HG02885 (cell line): ENCODE measurements around the gene GBX1.

Source experiments
- ATAC-seq: cut with Tn5 transposase; IDR thresholded peaks from one replicate; pipeline ENCODE4 v1.9.1; 2021; ENCODE audit warnings: mild to moderate bottlenecking; ENCODE audit not compliant: unreplicated experiment, poor library complexity

The GBX1 gene

DNA sequence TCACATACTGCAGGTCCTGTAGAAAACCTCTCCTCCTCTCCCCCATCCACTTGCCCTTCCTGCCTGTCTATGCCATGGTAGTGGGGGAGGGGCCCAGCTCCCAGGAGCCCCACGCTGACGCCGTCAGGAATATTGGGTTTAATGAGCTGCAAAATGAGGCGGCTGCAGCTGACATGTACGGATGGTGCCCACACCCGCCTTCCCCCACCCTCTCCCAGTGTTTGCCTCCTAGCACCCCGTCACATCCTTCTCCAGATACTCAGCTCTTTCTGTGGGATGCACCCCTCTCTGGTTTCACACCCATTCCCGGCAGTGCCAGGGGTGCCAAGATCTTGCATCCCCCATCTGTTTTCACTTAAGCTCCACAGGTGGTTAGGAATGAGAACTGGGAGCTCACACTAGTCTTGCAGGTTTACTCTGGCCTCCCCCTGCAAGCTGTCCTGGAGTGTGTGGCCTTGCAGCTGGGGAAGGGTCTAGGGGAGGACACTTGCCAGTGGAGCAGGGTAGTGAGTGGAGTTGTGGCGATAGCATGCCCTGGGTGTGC, 26.1 kb downstream of the GBX1 start:
- no peak for ATAC-seq

GRCh38 chr7:151140826-151141225, 26.7 kb downstream of the GBX1 start:
- ATAC-seq, result no peak

GRCh38 chr7:151139791-151140190, 27.7 kb downstream of the GBX1 start:
- ATAC-seq, result no peak

DNA sequence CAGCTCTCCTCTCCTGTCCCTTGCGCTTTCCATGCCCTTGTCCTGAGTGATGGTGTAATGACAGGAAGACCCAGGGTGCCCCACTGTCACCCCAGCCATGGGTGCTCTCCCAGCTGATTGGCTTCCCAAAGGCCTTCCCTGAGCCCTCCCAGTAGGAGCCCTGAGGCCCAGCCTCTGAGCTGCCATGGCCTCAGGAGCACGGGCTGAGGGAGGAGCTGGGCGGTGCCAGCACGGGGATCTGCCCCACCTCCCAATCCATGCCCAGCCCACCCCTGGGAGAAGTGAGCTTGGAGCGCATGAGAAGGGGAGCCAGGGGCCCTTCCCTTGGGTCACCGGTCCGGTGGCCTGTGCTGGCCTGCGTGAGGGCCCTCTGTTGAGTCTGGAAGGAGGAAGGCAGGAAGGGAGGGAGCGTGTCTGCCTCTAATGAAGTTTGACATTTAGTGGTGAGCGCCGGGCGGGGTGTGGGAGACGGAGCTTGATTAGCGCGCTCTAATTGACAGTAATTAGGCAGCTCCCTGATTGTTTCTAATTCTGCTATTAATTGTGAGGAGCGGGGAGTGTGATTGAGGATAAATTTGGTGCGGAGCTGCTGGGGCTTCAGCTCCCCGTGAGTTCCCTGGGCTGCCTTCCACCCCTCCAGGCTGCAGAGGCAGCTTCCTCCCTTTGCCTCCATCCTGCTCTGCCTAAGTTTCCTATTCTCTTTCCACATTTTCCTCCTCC, 28.3 kb downstream of the GBX1 start:
- no peak for ATAC-seq

DNA sequence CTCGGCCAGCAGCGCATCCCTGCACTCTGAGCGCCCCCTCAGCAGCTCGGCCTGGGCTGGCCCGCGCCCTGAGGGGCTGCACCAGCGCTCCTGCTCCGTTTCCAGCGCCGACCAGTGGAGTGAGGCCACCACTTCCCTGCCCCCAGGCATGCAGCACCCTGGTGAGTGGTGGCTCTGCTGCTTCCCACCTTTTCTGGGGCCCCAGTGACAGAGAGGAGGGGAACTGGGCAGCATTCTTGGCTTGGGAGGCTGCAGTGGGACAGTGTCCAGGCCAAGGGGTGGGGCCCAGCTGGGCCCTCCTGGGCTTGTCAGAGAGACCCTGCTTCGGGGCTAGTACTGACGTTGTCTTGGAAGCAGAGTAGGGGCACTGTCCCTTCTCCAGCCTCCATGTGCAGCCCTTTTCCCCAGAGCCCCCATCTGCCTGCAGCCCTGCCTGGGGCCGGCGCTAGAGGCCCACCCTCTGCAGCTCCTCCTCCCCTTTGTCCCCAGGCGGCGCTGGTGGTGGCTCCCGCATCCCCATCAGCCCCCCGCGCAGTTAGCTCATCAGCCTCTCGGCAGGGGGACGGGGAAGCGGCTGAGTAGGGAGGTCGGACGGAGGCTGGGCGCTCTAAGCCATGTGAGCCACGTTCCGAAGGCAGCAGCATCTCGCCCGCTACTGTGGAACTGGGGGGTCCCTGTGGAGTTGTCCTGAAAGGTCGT, 29.2 kb downstream of the GBX1 start:
- no peak for ATAC-seq

DNA sequence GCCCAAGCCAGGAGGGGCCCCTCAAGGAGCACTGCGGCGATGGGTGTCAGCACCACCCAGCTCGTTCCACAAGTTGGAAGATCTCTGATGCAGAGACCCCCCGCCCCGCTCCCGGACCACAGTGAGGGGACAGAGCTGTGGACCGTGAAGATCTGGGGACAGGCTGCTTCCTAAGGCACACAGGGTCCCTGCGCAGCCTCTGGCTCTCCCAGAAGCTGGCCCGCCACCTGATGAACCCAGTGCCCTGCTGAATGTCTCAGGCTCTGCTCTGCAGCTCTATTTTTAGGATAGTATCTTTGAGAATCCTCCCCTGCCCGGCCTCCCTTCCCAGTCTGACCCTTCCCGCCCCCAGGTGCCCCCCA, 29.7 kb downstream of the GBX1 start:
- no peak for ATAC-seq

DNA sequence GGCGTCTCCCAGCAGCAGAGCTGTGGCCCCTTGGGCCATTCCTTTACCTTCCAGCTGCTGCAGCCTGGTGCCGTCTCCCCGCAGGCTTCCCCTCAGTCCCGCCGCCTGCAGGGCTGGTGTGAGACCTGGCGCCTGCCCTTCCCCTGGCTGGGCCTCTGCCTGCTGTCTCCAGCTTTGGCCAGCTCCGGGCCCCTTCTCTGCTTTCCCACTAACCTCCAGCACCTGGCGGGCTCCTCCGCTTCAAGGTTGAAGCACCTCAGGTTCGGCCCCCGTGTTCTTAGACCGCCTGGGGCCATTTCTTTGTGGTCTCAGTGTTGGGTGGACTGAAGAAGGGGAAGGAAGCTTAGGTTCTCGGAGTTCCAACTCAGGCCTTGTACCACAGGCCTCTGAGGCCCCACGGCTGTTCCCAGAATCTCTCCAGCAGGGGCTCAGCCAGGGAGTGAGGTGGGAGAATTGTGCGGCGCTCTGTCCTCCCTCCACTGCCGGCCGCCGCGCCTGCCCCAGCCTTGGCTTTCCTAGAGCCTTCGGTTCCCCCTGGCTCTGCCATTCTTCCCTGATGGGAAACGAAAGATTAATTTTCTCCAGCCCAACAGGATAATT, 30.3 kb downstream of the GBX1 start:
- ATAC-seq, result no peak

DNA sequence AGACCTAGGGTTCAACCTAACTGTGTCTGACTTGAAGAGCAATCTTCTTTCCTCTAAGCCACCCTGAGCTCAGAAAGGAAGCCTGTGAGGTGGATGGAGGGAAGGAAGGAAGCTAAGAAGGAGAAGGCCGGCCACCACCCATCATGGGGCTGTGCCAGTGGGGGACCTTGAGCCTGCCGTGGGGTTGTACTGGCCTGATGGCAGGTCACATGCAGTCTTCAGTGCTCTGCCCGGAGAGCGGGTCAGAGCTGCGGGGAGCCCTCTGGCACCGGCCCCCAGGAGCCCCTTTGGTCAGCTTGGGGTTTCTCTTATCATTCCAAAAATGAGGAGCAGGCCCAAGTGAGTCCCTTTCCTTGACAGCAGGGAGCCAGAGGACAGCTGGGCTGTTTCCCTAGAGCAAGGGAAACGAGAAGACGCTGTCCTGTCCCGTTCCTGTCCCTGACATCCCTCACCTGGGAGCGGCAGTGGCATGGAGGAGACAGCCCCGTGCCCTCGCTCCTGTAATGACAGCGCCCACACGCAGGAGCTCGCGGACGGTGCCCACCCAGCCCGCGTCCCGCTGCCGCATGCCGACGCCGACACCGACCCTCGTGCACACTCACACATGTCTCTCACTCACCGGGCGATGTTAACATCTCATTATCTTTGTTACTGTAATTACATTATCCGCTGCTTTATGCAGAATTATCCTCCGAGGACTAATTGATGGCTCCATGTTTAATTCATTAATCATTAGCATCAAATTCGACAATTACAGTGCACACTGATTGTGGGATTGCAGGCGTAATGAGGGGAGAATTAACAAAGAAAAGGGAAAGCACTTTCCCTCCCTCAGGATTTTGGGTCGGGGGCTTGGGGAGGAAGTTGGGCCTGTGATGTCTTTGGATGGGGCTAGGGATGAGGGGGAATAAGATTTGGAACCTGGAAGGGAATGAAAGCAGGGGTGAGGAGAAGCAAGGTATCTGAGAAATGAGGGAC, 31.3 kb downstream of the GBX1 start:
- no peak for ATAC-seq

DNA sequence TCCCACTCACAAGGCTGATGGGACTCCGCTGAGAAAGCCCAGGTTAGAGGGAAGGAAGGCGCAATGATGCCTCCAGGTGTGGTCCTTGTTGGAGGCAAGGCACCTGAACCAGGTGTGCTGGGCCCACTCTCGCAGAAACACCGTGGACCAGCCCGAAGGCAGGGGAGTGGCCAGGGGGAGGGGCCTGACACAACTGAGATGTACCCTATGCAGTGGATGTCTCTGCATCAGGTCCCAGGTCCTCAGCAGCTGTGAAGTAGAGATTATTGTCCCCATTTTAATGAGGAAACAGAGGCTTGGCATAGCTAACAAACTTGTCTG, 32.0 kb downstream of the GBX1 start:
- ATAC-seq, result no peak

DNA sequence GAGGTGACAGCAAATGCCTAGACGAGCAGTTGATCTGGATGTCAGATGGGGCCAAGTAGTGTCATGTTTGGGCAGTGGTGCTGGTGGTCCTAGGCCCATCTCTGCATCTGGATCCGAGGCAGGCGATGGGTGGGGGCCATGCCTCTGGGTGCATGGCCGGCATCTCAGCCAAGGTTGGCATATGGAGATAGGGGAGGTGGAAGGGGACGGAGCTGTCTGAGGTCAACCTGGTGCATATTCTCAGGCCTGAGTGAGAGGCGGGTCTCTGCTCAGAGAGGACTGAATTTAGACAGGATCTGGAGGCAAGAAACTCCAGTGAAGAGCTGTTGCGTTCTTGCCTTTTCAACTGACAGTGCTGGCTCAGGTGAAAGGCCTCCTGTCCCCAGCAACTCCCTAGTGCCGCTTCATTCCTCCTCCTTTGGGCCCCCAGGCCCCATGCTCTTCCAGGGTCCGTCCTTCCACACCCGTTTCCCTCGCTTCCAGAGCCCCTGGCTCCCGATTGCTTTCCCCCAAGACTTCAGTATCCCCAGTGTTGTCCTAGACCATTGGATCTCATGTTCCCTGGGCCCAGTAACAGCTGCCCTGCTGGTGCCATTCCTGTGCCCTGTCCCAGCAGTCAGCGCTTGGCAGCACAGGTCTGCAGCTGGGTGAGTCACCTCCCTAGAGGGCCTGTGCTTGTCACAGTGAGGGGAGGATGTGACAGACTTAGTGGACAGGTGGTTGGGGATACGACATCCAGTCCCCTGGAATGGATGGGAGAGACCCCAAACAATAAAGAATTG, 32.6 kb downstream of the GBX1 start:
- no peak for ATAC-seq

DNA sequence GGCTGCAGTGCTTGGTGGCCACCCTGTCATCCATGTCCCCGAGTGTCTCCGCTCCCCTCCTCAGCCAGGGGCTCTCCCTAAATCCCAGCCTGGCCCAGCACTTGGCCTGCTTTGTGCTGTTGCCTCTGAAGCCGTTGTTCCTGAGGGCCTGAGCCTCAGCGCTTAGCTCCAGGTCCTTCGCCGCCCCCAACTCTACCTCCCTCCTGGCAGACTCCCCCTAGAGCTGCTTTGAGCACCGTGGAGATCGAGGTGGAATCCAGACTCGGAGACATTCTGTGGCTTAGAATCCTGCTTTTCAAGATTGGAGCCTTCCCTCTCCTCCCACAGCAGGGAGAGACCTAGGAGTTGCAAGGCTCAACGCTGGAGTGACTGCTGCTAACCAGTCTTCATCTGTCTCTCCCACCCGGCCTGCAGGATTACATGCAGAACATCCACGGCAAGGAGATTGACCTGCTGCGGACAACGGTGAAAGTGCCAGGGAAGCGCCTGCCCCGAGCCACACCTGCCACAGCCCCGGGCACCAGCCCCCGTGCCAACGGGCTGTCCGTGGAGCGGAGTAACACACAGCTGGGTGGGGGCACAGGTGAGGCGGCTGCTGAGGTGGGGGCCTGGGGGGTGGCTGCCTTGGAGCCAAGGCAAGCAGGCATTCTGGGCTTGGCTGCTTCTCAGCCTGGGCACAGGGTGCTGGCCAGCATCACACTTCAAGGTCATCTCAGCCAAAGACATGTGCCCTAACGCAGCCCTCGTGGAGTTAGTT, 33.3 kb downstream of the GBX1 start:
- no peak for ATAC-seq

DNA sequence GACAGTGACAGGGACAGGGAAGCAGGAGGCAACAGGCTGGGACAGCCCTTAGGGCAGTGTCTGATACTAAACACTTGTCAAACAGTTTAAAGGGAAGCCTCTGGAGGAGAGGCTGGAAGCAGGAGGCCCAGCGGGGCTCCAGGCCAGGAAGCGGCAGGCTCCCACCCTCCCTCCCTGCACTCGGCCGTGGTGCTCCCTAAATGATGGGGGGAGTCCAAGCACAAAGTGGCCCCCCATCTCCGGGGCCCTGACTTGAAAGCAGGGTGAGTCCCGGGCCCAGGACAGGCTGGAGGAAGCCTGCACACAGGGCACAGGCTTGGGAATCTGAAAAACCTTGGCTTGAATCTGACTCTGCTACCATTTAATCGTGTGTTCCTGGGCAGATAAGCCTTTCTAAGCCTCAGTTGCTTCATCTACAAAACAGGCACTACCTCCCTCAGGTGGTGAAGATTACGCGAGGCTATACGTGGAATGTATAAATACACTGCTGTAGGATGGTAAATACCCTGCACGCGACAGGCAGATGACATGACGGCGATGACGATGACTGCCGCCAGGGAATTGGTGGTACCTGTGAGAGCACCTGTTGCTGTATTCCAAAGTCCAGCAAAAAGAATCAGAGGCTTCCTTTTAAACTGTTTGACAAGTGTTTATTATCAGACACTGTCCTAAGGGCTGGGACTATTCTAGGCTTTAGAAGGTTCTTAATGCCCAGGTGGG, 34.1 kb downstream of the GBX1 start:
- ATAC-seq, result no peak

- ATAC-seq, result no peak
Observed at GRCh38 chr7:151132461-151133205, 34.9 kb downstream of the GBX1 start.

GRCh38 chr7:151131592-151132293, 35.8 kb downstream of the GBX1 start:
- no peak for ATAC-seq

GRCh38 chr7:151131224-151131591, 36.3 kb downstream of the GBX1 start:
- no peak for ATAC-seq

DNA sequence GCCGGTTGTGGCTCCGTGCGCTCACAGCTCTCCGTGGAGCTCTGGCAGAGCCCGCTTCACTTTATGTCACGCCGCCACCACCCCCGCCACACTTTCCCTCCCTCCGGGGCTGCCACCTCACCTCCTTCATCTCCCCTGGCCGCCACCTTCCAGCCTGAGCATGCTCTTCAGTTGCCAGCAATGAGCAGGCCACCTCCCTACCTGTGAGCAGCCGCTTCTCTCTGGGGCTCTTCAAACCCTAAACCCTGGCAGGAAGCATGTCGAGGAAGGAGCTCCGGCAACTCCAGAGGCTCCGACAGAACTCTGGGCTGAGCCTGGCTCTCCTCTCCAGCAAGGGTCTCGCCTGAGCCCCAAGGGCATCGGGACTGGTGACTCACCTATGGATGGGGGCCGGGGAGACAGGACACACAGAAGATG, 36.7 kb downstream of the GBX1 start:
- no peak for ATAC-seq

DNA sequence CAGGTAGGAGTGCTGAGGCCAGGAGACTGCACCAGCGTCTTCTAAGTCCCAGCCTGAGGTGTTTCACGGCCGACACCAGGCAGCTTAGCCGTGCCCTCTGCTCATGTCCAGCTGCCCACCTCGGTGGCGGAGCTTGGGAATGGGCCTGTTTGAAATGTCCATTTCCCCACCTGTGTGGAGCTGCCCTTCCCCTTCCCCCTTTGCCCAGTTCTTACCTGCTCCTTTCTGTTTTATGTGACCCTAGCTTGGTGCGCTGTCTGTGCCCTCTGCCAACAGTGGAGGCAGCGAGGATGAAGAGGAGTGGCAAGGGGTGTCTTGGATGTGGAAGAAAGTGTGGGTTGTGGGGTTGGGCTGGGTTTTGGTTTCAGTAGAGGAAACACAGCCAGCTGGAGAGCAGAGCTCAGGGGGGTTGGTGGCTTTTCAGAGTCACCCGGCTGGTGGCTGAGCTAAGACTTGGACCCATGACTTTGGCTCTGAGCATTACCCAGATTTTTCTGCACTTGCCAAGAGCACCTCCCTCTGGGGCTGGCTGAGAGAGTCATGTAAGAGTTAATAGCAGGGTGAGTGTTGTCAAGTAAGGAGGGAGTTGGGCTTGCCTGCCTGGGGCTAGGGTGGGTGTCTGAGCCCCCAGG, 37.4 kb downstream of the GBX1 start:
- ATAC-seq, result no peak
